ENCODE data around the gene PYROXD2. TPM values are rescaled to one million over a fixed set of nuclear protein-coding genes. Genes with fewer than 3 reads are reported as not detected.
A peak's percentile ranks its signal among the peaks of the same experiment; 100 is the strongest.

Gene PYROXD2
- total RNA-seq, 1 experiment from 2014 or later: 2.3 TPM

GRCh38 chr10:98400482-98400881 lies 14.5 kb downstream of the PYROXD2 start:
- ChIA-PET POLR2A (no interaction called here), CTCF (no interaction called here)
- intact Hi-C loops (cut with micrococcal nuclease; ENCODE audit: unreplicated experiment): no loop called here
- peak; percentile 27; the same call in 1 of the 2 replicates for ATAC-seq
- Histone ChIP-seq H3K9me3 (ENCODE audit: control insufficient read depth, insufficient read depth, low read depth, low read length) (no peaks in the 10 kb centered on the region), H3K4me1 (ENCODE audit: control insufficient read depth, insufficient read depth, low read length) (no peaks in the 10 kb centered on the region), H3K27me3 (ENCODE audit: control insufficient read depth, insufficient read depth, low read length) (no peaks in the 10 kb centered on the region), H3K27ac (ENCODE audit: low read length) (no peak overlapping the region), H3K36me3 (ENCODE audit: control insufficient read depth, insufficient read depth, low read length) (no peaks in the 10 kb centered on the region), H3K4me3 (ENCODE audit: low read depth in 2 of 2, low read length in 2 of 2) (no peak overlapping the region)
- BruUV-seq (replicated peaks): no TSS peak
- in situ Hi-C loops (cut with HindIII; ENCODE audit: low pct_unique_long_range_greater_than_20kb, low sequenced_read_pairs): no loop called here
- no peak for TF ChIP-seq TCF7L2 (IDR thresholded peaks at IDR 0.05; ENCODE audit: low read depth, low read length)
- TF ChIP-seq, protein P1, sequence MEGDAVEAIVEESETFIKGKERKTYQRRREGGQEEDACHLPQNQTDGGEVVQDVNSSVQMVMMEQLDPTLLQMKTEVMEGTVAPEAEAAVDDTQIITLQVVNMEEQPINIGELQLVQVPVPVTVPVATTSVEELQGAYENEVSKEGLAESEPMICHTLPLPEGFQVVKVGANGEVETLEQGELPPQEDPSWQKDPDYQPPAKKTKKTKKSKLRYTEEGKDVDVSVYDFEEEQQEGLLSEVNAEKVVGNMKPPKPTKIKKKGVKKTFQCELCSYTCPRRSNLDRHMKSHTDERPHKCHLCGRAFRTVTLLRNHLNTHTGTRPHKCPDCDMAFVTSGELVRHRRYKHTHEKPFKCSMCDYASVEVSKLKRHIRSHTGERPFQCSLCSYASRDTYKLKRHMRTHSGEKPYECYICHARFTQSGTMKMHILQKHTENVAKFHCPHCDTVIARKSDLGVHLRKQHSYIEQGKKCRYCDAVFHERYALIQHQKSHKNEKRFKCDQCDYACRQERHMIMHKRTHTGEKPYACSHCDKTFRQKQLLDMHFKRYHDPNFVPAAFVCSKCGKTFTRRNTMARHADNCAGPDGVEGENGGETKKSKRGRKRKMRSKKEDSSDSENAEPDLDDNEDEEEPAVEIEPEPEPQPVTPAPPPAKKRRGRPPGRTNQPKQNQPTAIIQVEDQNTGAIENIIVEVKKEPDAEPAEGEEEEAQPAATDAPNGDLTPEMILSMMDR (IDR thresholded peaks at IDR 0.05): no peak
- TF ChIP-seq POLR2AphosphoS5 (IDR thresholded peaks at IDR 0.05; ENCODE audit: low read depth, low read length): no peak
- TF ChIP-seq SIN3A (IDR thresholded peaks at IDR 0.05; ENCODE audit: borderline replicate concordance, insufficient read depth, low read depth, low read length): no peak
- TF ChIP-seq, protein P2, sequence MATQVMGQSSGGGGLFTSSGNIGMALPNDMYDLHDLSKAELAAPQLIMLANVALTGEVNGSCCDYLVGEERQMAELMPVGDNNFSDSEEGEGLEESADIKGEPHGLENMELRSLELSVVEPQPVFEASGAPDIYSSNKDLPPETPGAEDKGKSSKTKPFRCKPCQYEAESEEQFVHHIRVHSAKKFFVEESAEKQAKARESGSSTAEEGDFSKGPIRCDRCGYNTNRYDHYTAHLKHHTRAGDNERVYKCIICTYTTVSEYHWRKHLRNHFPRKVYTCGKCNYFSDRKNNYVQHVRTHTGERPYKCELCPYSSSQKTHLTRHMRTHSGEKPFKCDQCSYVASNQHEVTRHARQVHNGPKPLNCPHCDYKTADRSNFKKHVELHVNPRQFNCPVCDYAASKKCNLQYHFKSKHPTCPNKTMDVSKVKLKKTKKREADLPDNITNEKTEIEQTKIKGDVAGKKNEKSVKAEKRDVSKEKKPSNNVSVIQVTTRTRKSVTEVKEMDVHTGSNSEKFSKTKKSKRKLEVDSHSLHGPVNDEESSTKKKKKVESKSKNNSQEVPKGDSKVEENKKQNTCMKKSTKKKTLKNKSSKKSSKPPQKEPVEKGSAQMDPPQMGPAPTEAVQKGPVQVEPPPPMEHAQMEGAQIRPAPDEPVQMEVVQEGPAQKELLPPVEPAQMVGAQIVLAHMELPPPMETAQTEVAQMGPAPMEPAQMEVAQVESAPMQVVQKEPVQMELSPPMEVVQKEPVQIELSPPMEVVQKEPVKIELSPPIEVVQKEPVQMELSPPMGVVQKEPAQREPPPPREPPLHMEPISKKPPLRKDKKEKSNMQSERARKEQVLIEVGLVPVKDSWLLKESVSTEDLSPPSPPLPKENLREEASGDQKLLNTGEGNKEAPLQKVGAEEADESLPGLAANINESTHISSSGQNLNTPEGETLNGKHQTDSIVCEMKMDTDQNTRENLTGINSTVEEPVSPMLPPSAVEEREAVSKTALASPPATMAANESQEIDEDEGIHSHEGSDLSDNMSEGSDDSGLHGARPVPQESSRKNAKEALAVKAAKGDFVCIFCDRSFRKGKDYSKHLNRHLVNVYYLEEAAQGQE (IDR thresholded peaks at IDR 0.05; ENCODE audit: insufficient read depth in 1 of 2, low read depth in 2 of 2, low read length in 1 of 2): no peak
- DNase-seq (ENCODE audit: low read depth, low spot score): no peak

GRCh38 chr10:98399784-98400183 lies 15.2 kb downstream of the PYROXD2 start:
- H3K4me1 ChIP-seq (ENCODE audit: control insufficient read depth, insufficient read depth, low read length): no peaks in the 10 kb centered on the region
- in situ Hi-C loops (cut with HindIII; ENCODE audit: low pct_unique_long_range_greater_than_20kb, low sequenced_read_pairs) (no loop called here), intact Hi-C loops (cut with micrococcal nuclease; ENCODE audit: unreplicated experiment) (loop anchor here (10.0 kb wide), 1 partner anchor 135 kb away; the partner anchor contains the start of gene LOXL4)
- H3K9me3 ChIP-seq (ENCODE audit: control insufficient read depth, insufficient read depth, low read depth, low read length): no peaks in the 10 kb centered on the region
- no peak overlapping the region for H3K27ac ChIP-seq (ENCODE audit: low read length)
- H3K36me3 ChIP-seq (ENCODE audit: control insufficient read depth, insufficient read depth, low read length): no peaks in the 10 kb centered on the region
- POLR2A ChIA-PET: no interaction called here
- DNase-seq (ENCODE audit: low read depth, low spot score): no peak
- H3K27me3 ChIP-seq (ENCODE audit: control insufficient read depth, insufficient read depth, low read length): no peaks in the 10 kb centered on the region
- no peak for ATAC-seq
- no TSS peak for BruUV-seq (replicated peaks)
- CTCF ChIA-PET: no interaction called here
- no peak overlapping the region for H3K4me3 ChIP-seq (ENCODE audit: low read depth in 2 of 2, low read length in 2 of 2)
- TF ChIP-seq, protein P2 (IDR thresholded peaks at IDR 0.05; ENCODE audit: insufficient read depth in 1 of 2, low read depth in 2 of 2, low read length in 1 of 2): no peak
- no peak for TF ChIP-seq TCF7L2 (IDR thresholded peaks at IDR 0.05; ENCODE audit: low read depth, low read length)
